GM20431 (cell line): ENCODE results near the gene CUEDC1.

Source experiments
- in situ Hi-C: fragments of 300-500 bp; cut with MseI, MboI; formaldehyde crosslinking; loops from one replicate; pipeline ENCODE4 v1.15.0; 2020; ENCODE audit warnings: low sequenced_read_pairs; ENCODE audit not compliant: unreplicated experiment

Gene CUEDC1

GRCh38 chr17:57955183-57955931, at the start of gene CUEDC1:
CUEDC1 (minus strand) TSS chr17:57955412; CDS start chr17:57885564, 69,848 bp downstream.
- in situ Hi-C loops: no loop called here

- in situ Hi-C loops: no loop called here
Measured at GRCh38 chr17:58004060-58004459, 48.8 kb upstream of the CUEDC1 start.

GRCh38 chr17:58002973-58003372, 47.8 kb upstream of the CUEDC1 start:
- in situ Hi-C loops: no loop called here

GRCh38 chr17:58002154-58002948, 47.1 kb upstream of the CUEDC1 start:
- in situ Hi-C loops: no loop called here

GRCh38 chr17:58001461-58002124, 46.4 kb upstream of the CUEDC1 start:
- in situ Hi-C loops: no loop called here

GRCh38 chr17:57999496-58000017, 44.3 kb upstream of the CUEDC1 start:
- in situ Hi-C loops: loop anchor here (10.0 kb wide), 1 partner anchor 145 kb away; the partner anchor contains the start of gene MRPS23

GRCh38 chr17:57999010-57999495, 43.8 kb upstream of the CUEDC1 start:
- in situ Hi-C loops: loop anchor here (10.0 kb wide), 1 partner anchor 144 kb away; the partner anchor contains the start of gene MRPS23

- in situ Hi-C loops: loop anchor here (10.0 kb wide), 1 partner anchor 142 kb away; the partner anchor contains the start of gene MRPS23
Measured at GRCh38 chr17:57997085-57997809, 42.0 kb upstream of the CUEDC1 start.

GRCh38 chr17:57995076-57995956, 40.1 kb upstream of the CUEDC1 start:
- in situ Hi-C loops: loop anchor here (10.0 kb wide), 1 partner anchor 141 kb away; the partner anchor contains the start of gene MRPS23

- in situ Hi-C loops: loop anchor here (10.0 kb wide), 1 partner anchor 140 kb away; the partner anchor contains the start of gene MRPS23
Measured at GRCh38 chr17:57994436-57994835, 39.2 kb upstream of the CUEDC1 start.

- in situ Hi-C loops: loop anchor here (10.0 kb wide), 1 partner anchor 139 kb away; the partner anchor contains the start of gene MRPS23
Measured at GRCh38 chr17:57993471-57994365, 38.5 kb upstream of the CUEDC1 start.

- in situ Hi-C loops: loop anchor here (10.0 kb wide), 1 partner anchor 137 kb away; the partner anchor contains the start of gene MRPS23
Measured at GRCh38 chr17:57991537-57991936, 36.3 kb upstream of the CUEDC1 start.

GRCh38 chr17:57990037-57990436, 34.8 kb upstream of the CUEDC1 start:
- in situ Hi-C loops: loop anchor here (10.0 kb wide), 1 partner anchor 135 kb away; the partner anchor contains the start of gene MRPS23

- in situ Hi-C loops: no loop called here
Measured at GRCh38 chr17:57988301-57989250, 33.4 kb upstream of the CUEDC1 start.

GRCh38 chr17:57987581-57988300, 32.5 kb upstream of the CUEDC1 start, which contains the start of gene VEZF1:
VEZF1 (minus strand) TSS chr17:57988254; CDS start chr17:57988111, 143 bp downstream.
- in situ Hi-C loops: no loop called here
